ENCODE measurements around the gene RNF227.
A peak's percentile ranks its signal among the peaks of the same experiment; 100 is the strongest.

GRCh38 chr17:7887038-7887481 lies 29.0 kb downstream of the RNF227 start:
- TF ChIP-seq CTCF (IDR thresholded peaks at IDR 0.05) (peak in 1 of 4 experiments; percentile 7), POLR2A (IDR thresholded peaks at IDR 0.05) (no peak)

Measured in uterus (tissue), 2 donors.